Measurements from ENCODE around the gene IDE.
"Not testable (repeated sequence)": the region's sequence is repeated elsewhere in the genome, so short reads cannot be mapped to it uniquely, and the experiment has no call there.

The IDE gene

GRCh38 chr10:92590623-92591549 is 17.0 kb upstream of the IDE start:
- peaks cover 29% of the 10 kb centered on the region for H3F3A ChIP-seq (ENCODE audit: insufficient read depth, low read length)
- H3K9ac ChIP-seq (ENCODE audit: low read length) = peak overlapping the region; percentile 60
- H3K36me3 ChIP-seq (replicated peaks; ENCODE audit: insufficient read depth, low read length) = no peaks in the 10 kb centered on the region
- no peaks in the 10 kb centered on the region for H3K9me2 ChIP-seq (replicated peaks; ENCODE audit: insufficient read depth, low read length)
- peak overlapping the region; percentile 92 for H3K4me3 ChIP-seq (ENCODE audit: low read length)
- peak; percentile 53 for DNase-seq
- H3K4me2 ChIP-seq (ENCODE audit: low read depth, low read length) = peak overlapping the region; percentile 99
- peak overlapping the region; percentile 91 for H3K27ac ChIP-seq (ENCODE audit: low read length)
- H3K9me3 ChIP-seq (replicated peaks; ENCODE audit: insufficient read depth, low read length) = no peaks in the 10 kb centered on the region
- no peaks in the 10 kb centered on the region for H3K27me3 ChIP-seq (replicated peaks; ENCODE audit: insufficient read depth, low read length)
- TF ChIP-seq, protein P1, sequence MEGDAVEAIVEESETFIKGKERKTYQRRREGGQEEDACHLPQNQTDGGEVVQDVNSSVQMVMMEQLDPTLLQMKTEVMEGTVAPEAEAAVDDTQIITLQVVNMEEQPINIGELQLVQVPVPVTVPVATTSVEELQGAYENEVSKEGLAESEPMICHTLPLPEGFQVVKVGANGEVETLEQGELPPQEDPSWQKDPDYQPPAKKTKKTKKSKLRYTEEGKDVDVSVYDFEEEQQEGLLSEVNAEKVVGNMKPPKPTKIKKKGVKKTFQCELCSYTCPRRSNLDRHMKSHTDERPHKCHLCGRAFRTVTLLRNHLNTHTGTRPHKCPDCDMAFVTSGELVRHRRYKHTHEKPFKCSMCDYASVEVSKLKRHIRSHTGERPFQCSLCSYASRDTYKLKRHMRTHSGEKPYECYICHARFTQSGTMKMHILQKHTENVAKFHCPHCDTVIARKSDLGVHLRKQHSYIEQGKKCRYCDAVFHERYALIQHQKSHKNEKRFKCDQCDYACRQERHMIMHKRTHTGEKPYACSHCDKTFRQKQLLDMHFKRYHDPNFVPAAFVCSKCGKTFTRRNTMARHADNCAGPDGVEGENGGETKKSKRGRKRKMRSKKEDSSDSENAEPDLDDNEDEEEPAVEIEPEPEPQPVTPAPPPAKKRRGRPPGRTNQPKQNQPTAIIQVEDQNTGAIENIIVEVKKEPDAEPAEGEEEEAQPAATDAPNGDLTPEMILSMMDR (IDR thresholded peaks at IDR 0.05; ENCODE audit: low read length) = peak; percentile 36
- TF ChIP-seq EZH2 (optimal IDR thresholded peaks at IDR 0.05; ENCODE audit: low read depth, low read length) = no peak
- H3K79me2 ChIP-seq (ENCODE audit: low read length) = peaks cover 30% of the 10 kb centered on the region
- peaks cover 15% of the 10 kb centered on the region; the same call in 1 of the 2 replicates for H3K4me1 ChIP-seq (ENCODE audit: low read length)
- H2AFZ ChIP-seq (ENCODE audit: low read length) = peak overlapping the region; percentile 86
- H4K20me1 ChIP-seq (ENCODE audit: insufficient read depth, low read length) = peaks cover 2% of the 10 kb centered on the region; the same call in 1 of the 2 replicates

GRCh38 chr10:92582347-92582746 is 8.5 kb upstream of the IDE start:
- H3K9me2 ChIP-seq (replicated peaks; ENCODE audit: insufficient read depth, low read length); H2AFZ ChIP-seq (ENCODE audit: low read length); H3K9ac ChIP-seq (ENCODE audit: low read length); H3F3A ChIP-seq (ENCODE audit: insufficient read depth, low read length); DNase-seq; H4K20me1 ChIP-seq (ENCODE audit: insufficient read depth, low read length); H3K27ac ChIP-seq (ENCODE audit: low read length); H3K79me2 ChIP-seq (ENCODE audit: low read length); H3K4me2 ChIP-seq (ENCODE audit: low read depth, low read length); H3K27me3 ChIP-seq (replicated peaks; ENCODE audit: insufficient read depth, low read length); H3K4me3 ChIP-seq (ENCODE audit: low read length); H3K9me3 ChIP-seq (replicated peaks; ENCODE audit: insufficient read depth, low read length); H3K36me3 ChIP-seq (replicated peaks; ENCODE audit: insufficient read depth, low read length); H3K4me1 ChIP-seq (ENCODE audit: low read length): not testable (repeated sequence)

DNA sequence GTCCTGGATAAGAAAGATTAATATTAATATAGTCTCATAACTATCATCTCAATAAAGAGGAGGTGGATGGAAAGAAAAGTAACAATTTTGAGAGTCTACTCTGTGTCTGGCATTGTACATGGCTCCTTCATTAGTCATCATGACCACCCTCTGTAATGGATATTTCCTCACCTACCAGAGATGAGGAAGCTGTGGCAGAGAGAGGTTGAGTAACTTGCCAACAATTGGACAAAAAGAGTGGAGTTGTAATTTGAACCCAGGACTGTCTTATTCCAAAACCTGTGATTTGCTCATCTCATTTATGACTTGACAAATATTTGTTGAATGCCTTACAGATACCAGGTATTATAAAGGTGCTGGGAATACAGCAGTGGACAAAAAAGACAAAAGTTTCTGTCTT is 2.1 kb upstream of the IDE start:
- Histone ChIP-seq H3K27me3 (replicated peaks; ENCODE audit: insufficient read depth, low read length) (no peaks in the 10 kb centered on the region), H3K36me3 (replicated peaks; ENCODE audit: insufficient read depth, low read length) (no peaks in the 10 kb centered on the region), H3K9ac (ENCODE audit: low read length) (no peak overlapping the region), H2AFZ (ENCODE audit: low read length) (no peak overlapping the region), H3K9me2 (replicated peaks; ENCODE audit: insufficient read depth, low read length) (no peaks in the 10 kb centered on the region), H3F3A (ENCODE audit: insufficient read depth, low read length) (peaks cover 10% of the 10 kb centered on the region; the same call in 1 of the 2 replicates), H3K4me2 (ENCODE audit: low read depth, low read length) (no peak overlapping the region), H3K4me1 (ENCODE audit: low read length) (peaks cover 7% of the 10 kb centered on the region; the same call in 1 of the 2 replicates), H3K79me2 (ENCODE audit: low read length) (peaks cover 27% of the 10 kb centered on the region), H3K9me3 (replicated peaks; ENCODE audit: insufficient read depth, low read length) (no peaks in the 10 kb centered on the region), H3K4me3 (ENCODE audit: low read length) (no peak overlapping the region), H3K27ac (ENCODE audit: low read length) (no peak overlapping the region), H4K20me1 (ENCODE audit: insufficient read depth, low read length) (no peaks in the 10 kb centered on the region)
- TF ChIP-seq EZH2 (optimal IDR thresholded peaks at IDR 0.05; ENCODE audit: low read depth, low read length) (no peak), EZH2phosphoT487 (IDR thresholded peaks at IDR 0.05; ENCODE audit: low read length) (no peak)
- TF ChIP-seq, protein P1 (IDR thresholded peaks at IDR 0.05; ENCODE audit: low read length) = no peak
- no peak for DNase-seq
